ENCODE data around the gene TMEM183A. TPM values are rescaled to one million over a fixed set of nuclear protein-coding genes. Genes with fewer than 3 reads are reported as not detected.

TMEM183A gene
- total and polyA plus RNA-seq, 2 experiments from 2014 or later, result 55.1 to 128 TPM

GRCh38 chr1:203063287-203063686 lies 56.1 kb downstream of the TMEM183A start:
- Histone ChIP-seq H3K36me3 (ENCODE audit: insufficient read depth) (no peaks in the 10 kb centered on the region), H3K4me2 (no peak overlapping the region), H3K79me2 (replicated peaks; ENCODE audit: insufficient read depth) (no peaks in the 10 kb centered on the region), H2AFZ (no peak overlapping the region), H3K4me1 (ENCODE audit: insufficient read depth) (no peaks in the 10 kb centered on the region), H4K20me1 (replicated peaks; ENCODE audit: insufficient read depth) (no peaks in the 10 kb centered on the region), H3K4me3 (no peak overlapping the region), H3K9me2 (ENCODE audit: insufficient read depth) (no peaks in the 10 kb centered on the region), H3F3A (replicated peaks; ENCODE audit: low read depth) (no peaks in the 10 kb centered on the region), H3K27me3 (ENCODE audit: insufficient read depth) (no peaks in the 10 kb centered on the region), H3K27ac (ENCODE audit: low read depth) (no peak overlapping the region)
- ATAC-seq, result no peak
- no peaks in the 10 kb centered on the region for H3K9me3 Mint-ChIP-seq
- no peak for TF ChIP-seq EZH2 (IDR thresholded peaks at IDR 0.05; ENCODE audit: low read depth, unreplicated experiment)
- TF ChIP-seq NANOG (IDR thresholded peaks at IDR 0.05; ENCODE audit: borderline replicate concordance), result no peak
- TF ChIP-seq, protein P1, sequence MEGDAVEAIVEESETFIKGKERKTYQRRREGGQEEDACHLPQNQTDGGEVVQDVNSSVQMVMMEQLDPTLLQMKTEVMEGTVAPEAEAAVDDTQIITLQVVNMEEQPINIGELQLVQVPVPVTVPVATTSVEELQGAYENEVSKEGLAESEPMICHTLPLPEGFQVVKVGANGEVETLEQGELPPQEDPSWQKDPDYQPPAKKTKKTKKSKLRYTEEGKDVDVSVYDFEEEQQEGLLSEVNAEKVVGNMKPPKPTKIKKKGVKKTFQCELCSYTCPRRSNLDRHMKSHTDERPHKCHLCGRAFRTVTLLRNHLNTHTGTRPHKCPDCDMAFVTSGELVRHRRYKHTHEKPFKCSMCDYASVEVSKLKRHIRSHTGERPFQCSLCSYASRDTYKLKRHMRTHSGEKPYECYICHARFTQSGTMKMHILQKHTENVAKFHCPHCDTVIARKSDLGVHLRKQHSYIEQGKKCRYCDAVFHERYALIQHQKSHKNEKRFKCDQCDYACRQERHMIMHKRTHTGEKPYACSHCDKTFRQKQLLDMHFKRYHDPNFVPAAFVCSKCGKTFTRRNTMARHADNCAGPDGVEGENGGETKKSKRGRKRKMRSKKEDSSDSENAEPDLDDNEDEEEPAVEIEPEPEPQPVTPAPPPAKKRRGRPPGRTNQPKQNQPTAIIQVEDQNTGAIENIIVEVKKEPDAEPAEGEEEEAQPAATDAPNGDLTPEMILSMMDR (conservative IDR thresholded peaks at IDR 0.05; ENCODE audit: low read depth in 2 of 2), result no peak
- no peak for TF ChIP-seq EZH2phosphoT487 (IDR thresholded peaks at IDR 0.05; ENCODE audit: unreplicated experiment)
- TF ChIP-seq ZNF114 (CRISPR knock-in tag; IDR thresholded peaks at IDR 0.05), result no peak
- no peak for TF ChIP-seq CREB1 (CRISPR knock-in tag; IDR thresholded peaks at IDR 0.05; ENCODE audit: low read depth)
- no peak for TF ChIP-seq ZNF331 (CRISPR knock-in tag; IDR thresholded peaks at IDR 0.05; ENCODE audit: low read depth)
- TF ChIP-seq STAT1 (IDR thresholded peaks at IDR 0.05; ENCODE audit: unreplicated experiment), result no peak
- no peak for TF ChIP-seq ZNF462 (CRISPR knock-in tag; IDR thresholded peaks at IDR 0.05)
- no peak for TF ChIP-seq ETS1 (IDR thresholded peaks at IDR 0.05)
- TF ChIP-seq POLR2AphosphoS5 (IDR thresholded peaks at IDR 0.05; ENCODE audit: low read depth), result no peak
- DNase-seq (ENCODE audit: low spot score), result no peak
- peaks cover 9% of the 10 kb centered on the region for H3K36me3 Mint-ChIP-seq (ENCODE audit: low read depth)
- no peaks in the 10 kb centered on the region; the same call in 2 of the 3 replicates for H3K4me1 Mint-ChIP-seq
- H3K27ac Mint-ChIP-seq, result no peak overlapping the region
- H3K4me3 Mint-ChIP-seq, result no peak overlapping the region
- peaks cover 3% of the 10 kb centered on the region for H3K27me3 Mint-ChIP-seq (ENCODE audit: insufficient read depth, low read depth, poor library complexity)
